ENCODE data around the gene GTF2F2. TPM values are rescaled to one million over a fixed set of nuclear protein-coding genes. Genes with fewer than 3 reads are reported as not detected.

The GTF2F2 gene
- total RNA-seq, 1 experiment from 2014 or later = 40.1 TPM

GRCh38 chr13:45199711-45200110 is 79.4 kb downstream of the GTF2F2 start:
- Histone ChIP-seq H3K27me3 (ENCODE audit: insufficient read depth, low read length) (no peaks in the 10 kb centered on the region), H3K36me3 (ENCODE audit: control insufficient read depth in 1 of 2, insufficient read depth in 2 of 2, low read length in 2 of 2) (no peaks in the 10 kb centered on the region), H3K27ac (ENCODE audit: low read depth, low read length) (no peak overlapping the region), H3K9me3 (ENCODE audit: control insufficient read depth in 1 of 2, insufficient read depth in 1 of 2, low read depth in 1 of 2, low read length in 2 of 2) (no peaks in the 10 kb centered on the region), H3K9me2 (ENCODE audit: insufficient read depth) (no peaks in the 10 kb centered on the region), H3K4me2 (ENCODE audit: low read length) (no peak overlapping the region), H4K20me1 (ENCODE audit: insufficient read depth) (no peaks in the 10 kb centered on the region), H2AFZ (ENCODE audit: low read depth, low read length, poor library complexity, severe bottlenecking) (no peak overlapping the region), H3K4me1 (ENCODE audit: control insufficient read depth in 1 of 2, insufficient read depth in 2 of 2, low read length in 2 of 2) (peaks cover 0 to 32% of the 10 kb centered on the region in 2 experiments; a peak in 2 of 4 replicates), H3K9ac (ENCODE audit: low read length) (no peak overlapping the region), H3K79me2 (ENCODE audit: insufficient read depth, low read length) (peaks cover 51% of the 10 kb centered on the region), H3K4me3 (replicated peaks in 1 of 2; ENCODE audit: low read depth in 1 of 2, low read length in 2 of 2) (no peak overlapping the region)
- BruUV-seq (replicated peaks) = no TSS peak
- ChIA-PET POLR2A (no interaction called here), RAD21 (ENCODE audit: low non-redundant PET in 1 of 2, low total read pairs in 2 of 2, uncharacterized antibody in 2 of 2, unreplicated experiment in 2 of 2) (no interaction called here), CTCF (no interaction called here)
- intact Hi-C loops (cut with micrococcal nuclease) = no loop called here
- ATAC-seq (no peak), DNase-seq (ENCODE audit: low read depth, low spot score) (no peak)
- no peak for TF ChIP-seq FOSL1 (IDR thresholded peaks at IDR 0.05; ENCODE audit: low read depth)
- TF ChIP-seq ZBTB33 (IDR thresholded peaks at IDR 0.05; ENCODE audit: extremely low read depth, insufficient replicate concordance, low read length) = no peak
- no peak for TF ChIP-seq EZH2phosphoT487 (IDR thresholded peaks at IDR 0.05; ENCODE audit: borderline replicate concordance)
- no peak for TF ChIP-seq SP1 (IDR thresholded peaks at IDR 0.05; ENCODE audit: low read depth)

DNA sequence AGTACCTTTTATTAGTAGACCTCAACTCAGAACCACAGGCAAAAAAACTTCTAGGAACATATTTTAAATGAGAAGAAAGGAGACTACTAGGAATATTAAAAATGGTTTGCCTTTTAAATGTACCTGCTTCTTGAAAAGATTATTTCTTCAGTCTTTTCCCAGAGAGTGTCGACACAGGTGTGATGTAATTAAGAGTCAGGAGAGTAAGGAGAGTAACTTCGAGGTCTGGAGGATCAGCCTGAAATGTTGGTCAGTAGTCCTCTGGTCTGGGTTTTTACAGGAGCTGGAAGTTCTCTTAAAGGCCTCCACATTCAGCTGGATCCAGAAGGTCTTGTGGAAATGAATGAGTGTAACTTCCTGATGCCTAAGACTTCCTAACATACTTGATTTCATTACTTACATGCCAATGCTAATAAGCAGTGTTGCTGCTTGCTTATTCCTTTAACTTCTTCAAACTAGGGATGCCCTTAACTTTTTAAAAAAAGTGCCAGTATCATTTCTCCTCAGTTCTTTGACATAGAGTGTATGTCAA is 80.5 kb downstream of the GTF2F2 start, which contains the start of gene KCTD4:
KCTD4 (minus strand) TSS at position 345 of the 532 bp plus-strand sequence. CDS start 6,478 bp downstream, outside the sequence.
- RAD21 ChIA-PET (ENCODE audit: low non-redundant PET in 1 of 2, low total read pairs in 2 of 2, uncharacterized antibody in 2 of 2, unreplicated experiment in 2 of 2) = no interaction called here
- Histone ChIP-seq H3K4me2 (ENCODE audit: low read length) (no peak within 1 kb of the TSS), H3K4me1 (ENCODE audit: control insufficient read depth in 1 of 2, insufficient read depth in 2 of 2, low read length in 2 of 2) (peaks cover 2 to 38% of the 10 kb centered on the region in 2 experiments; a peak in 3 of 4 replicates), H3K79me2 (ENCODE audit: insufficient read depth, low read length) (peaks cover 49% of the 10 kb centered on the region), H3K9me3 (ENCODE audit: control insufficient read depth in 1 of 2, insufficient read depth in 1 of 2, low read depth in 1 of 2, low read length in 2 of 2) (no peaks in the 10 kb centered on the region), H3K27me3 (ENCODE audit: insufficient read depth, low read length) (no peaks in the 10 kb centered on the region), H3K9me2 (ENCODE audit: insufficient read depth) (no peaks in the 10 kb centered on the region), H4K20me1 (ENCODE audit: insufficient read depth) (no peaks in the 10 kb centered on the region), H3K9ac (ENCODE audit: low read length) (no peak within 1 kb of the TSS), H3K36me3 (ENCODE audit: control insufficient read depth in 1 of 2, insufficient read depth in 2 of 2, low read length in 2 of 2) (no peaks in the 10 kb centered on the region), H2AFZ (ENCODE audit: low read depth, low read length, poor library complexity, severe bottlenecking) (no peak within 1 kb of the TSS), H3K4me3 (replicated peaks in 1 of 2; ENCODE audit: low read depth in 1 of 2, low read length in 2 of 2) (no peak within 1 kb of the TSS), H3K27ac (ENCODE audit: low read depth, low read length) (no peak within 1 kb of the TSS)
- DNase-seq (ENCODE audit: low read depth, low spot score) (no peak), ATAC-seq (no peak)
- no TSS peak for BruUV-seq (replicated peaks)
- intact Hi-C loops (cut with micrococcal nuclease) = no loop called here
- POLR2A ChIA-PET = no interaction called here
- CTCF ChIA-PET = no interaction called here
- no peak for TF ChIP-seq RAD21 (IDR thresholded peaks at IDR 0.05; ENCODE audit: low read depth)
- no peak for TF ChIP-seq EGR1 (IDR thresholded peaks at IDR 0.05; ENCODE audit: low read depth)
- TF ChIP-seq SRF (IDR thresholded peaks at IDR 0.05; ENCODE audit: low read depth) = no peak
- TF ChIP-seq YY1 (IDR thresholded peaks at IDR 0.05; ENCODE audit: extremely low read depth, insufficient replicate concordance, low read depth, low read length) = no peak
- TF ChIP-seq, protein P1, sequence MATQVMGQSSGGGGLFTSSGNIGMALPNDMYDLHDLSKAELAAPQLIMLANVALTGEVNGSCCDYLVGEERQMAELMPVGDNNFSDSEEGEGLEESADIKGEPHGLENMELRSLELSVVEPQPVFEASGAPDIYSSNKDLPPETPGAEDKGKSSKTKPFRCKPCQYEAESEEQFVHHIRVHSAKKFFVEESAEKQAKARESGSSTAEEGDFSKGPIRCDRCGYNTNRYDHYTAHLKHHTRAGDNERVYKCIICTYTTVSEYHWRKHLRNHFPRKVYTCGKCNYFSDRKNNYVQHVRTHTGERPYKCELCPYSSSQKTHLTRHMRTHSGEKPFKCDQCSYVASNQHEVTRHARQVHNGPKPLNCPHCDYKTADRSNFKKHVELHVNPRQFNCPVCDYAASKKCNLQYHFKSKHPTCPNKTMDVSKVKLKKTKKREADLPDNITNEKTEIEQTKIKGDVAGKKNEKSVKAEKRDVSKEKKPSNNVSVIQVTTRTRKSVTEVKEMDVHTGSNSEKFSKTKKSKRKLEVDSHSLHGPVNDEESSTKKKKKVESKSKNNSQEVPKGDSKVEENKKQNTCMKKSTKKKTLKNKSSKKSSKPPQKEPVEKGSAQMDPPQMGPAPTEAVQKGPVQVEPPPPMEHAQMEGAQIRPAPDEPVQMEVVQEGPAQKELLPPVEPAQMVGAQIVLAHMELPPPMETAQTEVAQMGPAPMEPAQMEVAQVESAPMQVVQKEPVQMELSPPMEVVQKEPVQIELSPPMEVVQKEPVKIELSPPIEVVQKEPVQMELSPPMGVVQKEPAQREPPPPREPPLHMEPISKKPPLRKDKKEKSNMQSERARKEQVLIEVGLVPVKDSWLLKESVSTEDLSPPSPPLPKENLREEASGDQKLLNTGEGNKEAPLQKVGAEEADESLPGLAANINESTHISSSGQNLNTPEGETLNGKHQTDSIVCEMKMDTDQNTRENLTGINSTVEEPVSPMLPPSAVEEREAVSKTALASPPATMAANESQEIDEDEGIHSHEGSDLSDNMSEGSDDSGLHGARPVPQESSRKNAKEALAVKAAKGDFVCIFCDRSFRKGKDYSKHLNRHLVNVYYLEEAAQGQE (IDR thresholded peaks at IDR 0.05; ENCODE audit: low read depth) = no peak

Data from HCT116 (cell line).